ENCODE measurements around the gene MINAR1. TPM values are rescaled to one million over a fixed set of nuclear protein-coding genes. Genes with fewer than 3 reads are reported as not detected.

Gene MINAR1
- total and polyA plus RNA-seq, 7 donors, result 0.03 to 0.23 (median 0.10) TPM; not detected in 1

GRCh38 chr15:79436037-79436780 lies 4.1 kb downstream of the MINAR1 start:
- peaks cover 4% of the 10 kb centered on the region for H3K4me1 ChIP-seq
- H3K27me3 ChIP-seq (ENCODE audit: insufficient read depth in 3 of 3, low read length in 2 of 3), result peaks cover 3 to 27% (median 18%) of the 10 kb centered on the region in 3 donors
- no peak for ATAC-seq
- no peak for TF ChIP-seq CTCF (IDR thresholded peaks at IDR 0.05)
- H3K27ac ChIP-seq, result no peak overlapping the region
- no peaks in the 10 kb centered on the region for H3K9me3 ChIP-seq
- intact Hi-C loops (cut with DNase I), result no loop called here
- no peak for DNase-seq
- H3K4me3 ChIP-seq, result no peak overlapping the region
- no peaks in the 10 kb centered on the region for H3K36me3 ChIP-seq (ENCODE audit: insufficient read depth in 1 of 2, low read depth in 1 of 2)
- WGBS, 3 donors, result 61 to 68% (median 64%) methylated on average over 8 of the region's 8 CpGs

GRCh38 chr15:79437275-79438000 lies 5.3 kb downstream of the MINAR1 start:
- ATAC-seq, result no peak
- WGBS, 3 donors, result 78 to 83% methylated on average over 1 to 2 of the region's 2 CpGs; no CpG with 5 or more reads in 1 of the 3 donors

GRCh38 chr15:79439236-79439635 lies 7.1 kb downstream of the MINAR1 start:
- no peaks in the 10 kb centered on the region for H3K36me3 ChIP-seq (ENCODE audit: insufficient read depth in 1 of 2, low read depth in 1 of 2)
- H3K4me3 ChIP-seq, result no peak overlapping the region
- no peak for DNase-seq
- intact Hi-C loops (cut with DNase I), result no loop called here
- peaks cover 9% of the 10 kb centered on the region for H3K4me1 ChIP-seq
- no peak overlapping the region for H3K27ac ChIP-seq
- H3K27me3 ChIP-seq (ENCODE audit: insufficient read depth in 3 of 3, low read length in 2 of 3), result peaks cover 0 to 3% (median 0%) of the 10 kb centered on the region in 3 donors
- 89 to 92% (median 91%) methylated on average over 4 to 5 of the region's 5 CpGs for WGBS, 3 donors
- ATAC-seq, result no peak
- H3K9me3 ChIP-seq, result no peaks in the 10 kb centered on the region
- no peak for TF ChIP-seq CTCF (IDR thresholded peaks at IDR 0.05)

More at GRCh38 chr15:79437275-79438000, 5.3 kb downstream of the MINAR1 start:
- no peak for TF ChIP-seq CTCF (IDR thresholded peaks at IDR 0.05)
- Histone ChIP-seq H3K9me3 (no peaks in the 10 kb centered on the region), H3K27ac (no peak overlapping the region), H3K27me3 (ENCODE audit: insufficient read depth in 3 of 3, low read length in 2 of 3) (peaks cover 3 to 15% (median 6%) of the 10 kb centered on the region in 3 donors), H3K4me1 (peaks cover 3% of the 10 kb centered on the region), H3K36me3 (ENCODE audit: insufficient read depth in 1 of 2, low read depth in 1 of 2) (no peaks in the 10 kb centered on the region), H3K4me3 (no peak overlapping the region)
- intact Hi-C loops (cut with DNase I), result no loop called here
- no peak for DNase-seq

GRCh38 chr15:79440355-79440908 lies 8.3 kb downstream of the MINAR1 start:
- intact Hi-C loops (cut with DNase I), result no loop called here

More at GRCh38 chr15:79440355-79440908, 8.3 kb downstream of the MINAR1 start:
- Histone ChIP-seq H3K27ac (no peak overlapping the region), H3K4me1 (peaks cover 9% of the 10 kb centered on the region), H3K27me3 (ENCODE audit: insufficient read depth in 3 of 3, low read length in 2 of 3) (peaks cover 0 to 1% (median 0%) of the 10 kb centered on the region in 3 donors), H3K9me3 (no peaks in the 10 kb centered on the region), H3K36me3 (ENCODE audit: insufficient read depth in 1 of 2, low read depth in 1 of 2) (no peaks in the 10 kb centered on the region), H3K4me3 (no peak overlapping the region)
- WGBS, 3 donors, result 73 to 80% (median 78%) methylated on average over 7 of the region's 7 CpGs
- no peak for ATAC-seq
- no peak for TF ChIP-seq CTCF (IDR thresholded peaks at IDR 0.05)
- no peak for DNase-seq

Measured in psoas muscle (tissue), 8 donors.